IPS-18a (cell line): ENCODE data around the gene MED27.
"Not testable (repeated sequence)": the region's sequence is repeated elsewhere in the genome, so short reads cannot be mapped to it uniquely, and the experiment has no call there.

ENCODE experiments used
- H3K27ac ChIP-seq: one replicate; pipeline ENCODE4 v1.5.1; 2013; ENCODE audit warnings: low read length
- H3K27me3 ChIP-seq: one replicate; pipeline ENCODE4 v1.6.1; 2013; ENCODE audit warnings: mild to moderate bottlenecking, low read length; ENCODE audit not compliant: control insufficient read depth, insufficient read depth
- H3K36me3 ChIP-seq: one replicate; pipeline ENCODE4 v1.6.1; 2013; ENCODE audit warnings: low read depth, low read length; ENCODE audit not compliant: control insufficient read depth
- H3K4me1 ChIP-seq: one replicate; pipeline ENCODE4 v1.6.1; 2013; ENCODE audit warnings: low read depth, low read length; ENCODE audit not compliant: control insufficient read depth
- H3K4me3 ChIP-seq: one replicate; pipeline ENCODE4 v1.5.1; 2013; ENCODE audit warnings: low read length
- H3K9ac ChIP-seq: one replicate; pipeline ENCODE4 v1.6.1; 2013; ENCODE audit warnings: mild to moderate bottlenecking, low read length, moderate library complexity
- H3K9me3 ChIP-seq: one replicate; pipeline ENCODE4 v1.6.1; 2013; ENCODE audit warnings: low read depth, low read length; ENCODE audit not compliant: control insufficient read depth

The MED27 gene

DNA sequence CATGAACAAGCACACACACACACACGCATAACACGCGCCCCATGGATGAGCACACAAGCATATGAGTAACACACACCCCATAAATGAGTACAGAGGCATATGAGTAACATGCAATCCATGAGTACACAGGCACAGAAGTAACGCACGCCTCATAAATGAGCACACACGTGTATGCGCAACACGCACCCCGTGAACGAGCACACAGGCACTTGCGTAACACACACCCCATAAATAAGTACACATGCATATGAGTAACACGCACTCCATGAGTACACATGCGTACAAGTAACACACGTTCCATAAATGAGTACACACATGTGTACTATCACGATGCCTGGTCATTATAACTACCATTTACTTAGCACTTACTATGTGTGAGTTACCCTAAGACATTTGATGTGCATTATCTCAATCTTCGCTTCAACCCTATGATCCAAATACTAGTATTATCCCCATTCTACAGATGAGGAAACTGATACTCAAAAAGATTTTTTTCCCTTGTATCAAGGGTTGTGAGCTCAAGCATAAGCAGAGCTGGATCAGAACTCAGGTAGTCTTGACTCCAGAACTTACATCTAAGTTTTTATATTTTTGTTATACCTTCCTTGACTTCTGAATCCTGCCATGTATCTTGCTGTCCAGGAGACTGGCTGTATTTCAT, 7.7 kb downstream of the MED27 start:
- Histone ChIP-seq H3K9ac (no peak overlapping the region), H3K4me3 (no peak overlapping the region), H3K27ac (no peak overlapping the region), H3K36me3 (peaks cover 19% of the 10 kb centered on the region), H3K9me3 (no peaks in the 10 kb centered on the region), H3K4me1 (no peaks in the 10 kb centered on the region), H3K27me3 (no peaks in the 10 kb centered on the region)

DNA sequence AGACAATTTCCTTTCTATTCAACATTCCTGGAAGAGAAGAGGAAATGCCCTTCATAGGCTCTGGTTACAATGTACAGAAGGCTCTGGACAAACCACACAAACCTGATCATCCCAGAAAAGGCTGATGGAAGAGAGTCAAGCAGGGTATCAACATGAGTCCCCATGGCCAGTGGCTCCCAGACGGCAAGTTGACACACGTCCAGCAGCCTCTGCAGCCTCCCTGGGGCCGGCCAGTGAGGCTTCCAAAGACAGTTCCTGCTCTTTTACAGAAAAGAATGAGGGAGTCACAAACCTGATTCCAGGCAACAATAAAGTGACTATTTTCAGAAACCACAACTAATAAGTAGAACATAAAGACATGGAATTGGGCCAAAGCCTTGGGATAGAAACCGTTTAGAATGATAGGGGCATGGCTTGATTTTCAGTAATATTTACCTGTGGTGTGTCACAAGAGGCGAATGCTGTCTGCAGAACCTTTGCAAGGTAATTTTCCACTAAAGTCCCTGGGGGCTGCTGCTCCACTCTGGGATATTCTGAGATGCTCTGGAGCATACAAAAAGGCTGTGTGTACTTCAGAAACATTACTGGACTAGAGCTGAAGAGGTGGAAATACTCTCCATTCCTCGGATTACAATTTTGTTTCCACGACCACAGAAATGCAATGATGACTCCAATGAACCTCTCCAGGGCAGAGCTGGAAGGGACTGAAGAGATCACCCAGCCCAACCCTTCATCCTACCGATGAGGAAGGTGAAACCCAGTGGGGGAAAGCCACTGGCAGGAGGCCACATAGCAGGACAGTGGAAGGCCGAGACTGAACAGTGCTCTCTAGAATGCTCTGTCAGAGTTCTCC, 10.4 kb downstream of the MED27 start:
- H3K9ac ChIP-seq: no peak overlapping the region
- no peaks in the 10 kb centered on the region for H3K4me1 ChIP-seq
- H3K9me3 ChIP-seq: no peaks in the 10 kb centered on the region
- no peaks in the 10 kb centered on the region for H3K27me3 ChIP-seq
- no peak overlapping the region for H3K27ac ChIP-seq
- H3K4me3 ChIP-seq: no peak overlapping the region
- peaks cover 3% of the 10 kb centered on the region for H3K36me3 ChIP-seq

DNA sequence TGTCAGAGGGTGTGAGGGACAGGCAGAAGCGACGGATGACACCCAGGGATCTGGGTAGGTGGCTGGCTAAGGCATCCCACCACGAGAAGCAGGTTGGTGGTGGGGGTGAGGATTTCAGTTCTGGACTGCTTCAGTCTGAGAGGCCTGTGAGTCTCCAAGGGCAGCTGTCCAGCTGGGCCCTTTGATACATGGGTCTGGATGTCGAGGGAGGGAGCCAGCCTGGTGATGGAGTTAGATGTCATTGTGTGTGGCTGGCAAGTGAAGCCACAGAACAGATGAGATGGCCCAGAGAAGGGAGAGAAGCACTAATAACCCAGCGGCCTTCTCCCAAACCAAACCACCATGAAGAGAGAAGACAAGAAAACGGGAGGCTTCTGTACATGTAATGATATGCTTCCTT, 11.1 kb downstream of the MED27 start:
- Histone ChIP-seq H3K36me3 (peaks cover 3% of the 10 kb centered on the region), H3K27ac (no peak overlapping the region), H3K9ac (no peak overlapping the region), H3K9me3 (no peaks in the 10 kb centered on the region), H3K4me1 (no peaks in the 10 kb centered on the region), H3K27me3 (no peaks in the 10 kb centered on the region), H3K4me3 (no peak overlapping the region)

DNA sequence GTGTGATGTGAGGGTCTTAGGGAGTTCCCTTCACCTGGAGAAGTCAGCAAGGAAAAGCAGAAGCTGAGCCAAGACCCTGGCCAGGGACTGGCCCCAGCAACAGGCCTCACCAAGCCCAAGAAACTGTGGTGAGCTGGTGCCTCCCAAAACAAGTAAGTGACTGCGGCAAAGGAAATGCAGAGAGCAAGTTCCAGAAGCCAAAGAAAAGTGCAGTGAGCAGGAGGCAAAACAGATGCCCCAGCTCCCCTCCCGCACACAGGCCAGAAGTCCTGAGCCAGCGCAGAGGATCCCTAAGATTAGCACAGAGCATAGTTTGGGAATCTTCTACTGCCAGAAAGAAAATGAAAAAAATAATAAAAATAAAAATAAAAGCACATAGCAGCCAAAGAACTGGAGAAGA, 13.2 kb downstream of the MED27 start:
- H3K4me3 ChIP-seq: no peak overlapping the region
- no peaks in the 10 kb centered on the region for H3K9me3 ChIP-seq
- H3K4me1 ChIP-seq: no peaks in the 10 kb centered on the region
- H3K27ac ChIP-seq: no peak overlapping the region
- H3K36me3 ChIP-seq: peaks cover 3% of the 10 kb centered on the region
- H3K27me3 ChIP-seq: no peaks in the 10 kb centered on the region
- no peak overlapping the region for H3K9ac ChIP-seq

DNA sequence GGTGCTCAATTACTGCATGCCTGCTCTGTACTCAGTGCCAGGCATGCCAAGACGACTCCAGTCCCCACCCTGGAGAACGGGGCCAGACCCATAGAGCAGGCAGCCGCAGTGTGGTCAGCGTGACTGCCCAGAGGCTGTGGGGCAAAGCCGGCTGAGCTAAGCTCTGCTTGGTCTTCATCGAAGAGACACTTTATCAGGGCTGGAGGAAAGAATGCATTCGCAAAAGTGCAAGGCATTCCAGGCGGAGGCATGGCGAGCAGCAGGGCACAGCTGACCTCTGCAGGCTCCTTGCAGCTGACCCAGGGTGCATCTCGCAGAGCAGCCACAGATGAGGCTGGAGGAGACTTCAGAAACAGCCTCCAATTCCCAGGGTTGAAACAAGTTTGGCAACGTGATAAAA, 13.6 kb downstream of the MED27 start:
- no peaks in the 10 kb centered on the region for H3K27me3 ChIP-seq
- H3K9me3 ChIP-seq: no peaks in the 10 kb centered on the region
- H3K4me1 ChIP-seq: no peaks in the 10 kb centered on the region
- H3K27ac ChIP-seq: no peak overlapping the region
- H3K4me3 ChIP-seq: no peak overlapping the region
- H3K9ac ChIP-seq: no peak overlapping the region
- H3K36me3 ChIP-seq: peaks cover 3% of the 10 kb centered on the region

DNA sequence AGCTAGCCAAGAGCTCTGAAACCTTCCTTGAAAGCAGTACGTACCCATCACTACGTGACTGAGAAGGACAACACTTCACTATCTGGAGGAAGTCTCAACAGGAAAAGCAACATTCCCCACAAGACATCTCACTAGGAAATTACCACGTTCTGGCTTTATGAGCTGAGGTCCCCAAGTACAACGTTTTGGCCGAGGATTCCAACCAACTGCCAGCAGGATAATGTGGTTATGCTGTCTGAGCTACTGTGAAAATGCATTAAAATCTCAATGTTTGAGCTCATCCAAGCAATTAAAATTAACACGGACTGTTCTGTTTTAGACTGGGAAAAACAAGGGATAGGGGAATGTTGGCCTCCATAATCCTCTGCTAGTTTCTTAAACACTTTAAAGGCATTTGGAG, 16.4 kb downstream of the MED27 start:
- Histone ChIP-seq H3K4me1 (no peaks in the 10 kb centered on the region), H3K27me3 (no peaks in the 10 kb centered on the region), H3K36me3 (no peaks in the 10 kb centered on the region), H3K9me3 (no peaks in the 10 kb centered on the region), H3K9ac (no peak overlapping the region), H3K4me3 (no peak overlapping the region), H3K27ac (no peak overlapping the region)

DNA sequence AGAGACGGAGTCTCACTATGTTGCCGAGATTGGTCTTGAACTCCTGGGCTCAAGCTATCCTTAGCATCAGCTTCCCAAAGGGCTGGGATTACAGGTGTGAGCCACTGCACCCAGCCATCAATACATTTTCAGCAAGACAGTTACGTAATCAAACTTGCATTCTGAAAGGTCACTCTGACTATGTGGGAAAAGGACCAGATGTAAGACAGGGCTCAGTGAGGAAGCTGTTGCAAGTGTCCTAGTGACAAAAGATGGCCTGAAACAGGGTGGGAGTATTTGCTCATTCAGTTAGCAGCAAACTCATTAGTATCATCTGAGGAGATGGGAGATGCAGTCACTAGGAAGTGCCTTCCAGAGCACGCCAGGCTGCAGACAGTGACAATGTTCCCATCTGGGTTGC, 16.9 kb downstream of the MED27 start:
- H3K27me3 ChIP-seq: no peaks in the 10 kb centered on the region
- no peak overlapping the region for H3K27ac ChIP-seq
- no peaks in the 10 kb centered on the region for H3K4me1 ChIP-seq
- no peaks in the 10 kb centered on the region for H3K36me3 ChIP-seq
- H3K9me3 ChIP-seq: no peaks in the 10 kb centered on the region
- H3K4me3 ChIP-seq: no peak overlapping the region
- no peak overlapping the region for H3K9ac ChIP-seq

DNA sequence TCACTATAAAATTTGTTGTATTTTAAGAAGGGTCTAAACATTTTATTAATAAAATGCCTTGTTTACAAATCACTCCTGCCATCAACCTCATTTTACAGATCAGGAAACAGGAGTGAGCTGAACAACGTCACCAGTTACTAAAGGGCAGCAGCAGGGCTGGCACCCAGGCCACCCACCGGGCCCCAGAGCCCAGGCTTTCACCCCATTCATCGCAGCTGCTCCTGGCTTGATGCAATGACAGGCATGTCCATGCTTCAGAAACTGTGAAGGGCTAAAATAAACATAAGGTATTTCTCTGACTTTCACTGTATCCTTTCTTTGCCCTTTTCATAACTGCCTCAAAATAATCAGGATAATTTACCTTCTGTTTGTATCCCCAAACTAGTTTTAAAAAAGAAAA, 18.1 kb downstream of the MED27 start:
- H3K9me3 ChIP-seq: no peaks in the 10 kb centered on the region

DNA sequence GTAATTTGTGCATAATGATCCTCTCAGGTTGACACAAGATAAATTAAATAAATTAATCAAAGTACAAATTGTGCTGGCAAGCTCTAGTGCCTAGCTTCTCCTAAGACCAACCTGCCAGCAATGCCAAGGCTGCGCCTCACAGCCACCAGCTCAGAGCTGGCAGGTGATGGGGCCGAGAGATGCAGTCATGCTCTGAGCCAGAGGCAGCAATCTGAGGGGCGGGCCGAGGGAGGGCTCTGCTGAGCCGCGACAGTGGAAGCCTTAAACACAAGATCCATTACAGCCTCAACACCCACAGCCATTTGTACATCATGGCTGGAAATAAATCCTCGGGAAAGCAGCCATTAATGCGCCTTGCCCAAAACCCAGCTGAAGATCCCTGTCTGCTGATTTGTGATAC, 20.3 kb downstream of the MED27 start:
- peaks cover 6% of the 10 kb centered on the region for H3K4me1 ChIP-seq
- no peak overlapping the region for H3K4me3 ChIP-seq
- H3K27ac ChIP-seq: no peak overlapping the region
- no peaks in the 10 kb centered on the region for H3K9me3 ChIP-seq
- H3K9ac ChIP-seq: no peak overlapping the region
- H3K36me3 ChIP-seq: no peaks in the 10 kb centered on the region
- H3K27me3 ChIP-seq: no peaks in the 10 kb centered on the region

More for the DNA sequence above, 18.1 kb downstream of the MED27 start:
- Histone ChIP-seq H3K4me3 (no peak overlapping the region), H3K27me3 (no peaks in the 10 kb centered on the region), H3K4me1 (no peaks in the 10 kb centered on the region), H3K36me3 (no peaks in the 10 kb centered on the region), H3K27ac (no peak overlapping the region), H3K9ac (no peak overlapping the region)

DNA sequence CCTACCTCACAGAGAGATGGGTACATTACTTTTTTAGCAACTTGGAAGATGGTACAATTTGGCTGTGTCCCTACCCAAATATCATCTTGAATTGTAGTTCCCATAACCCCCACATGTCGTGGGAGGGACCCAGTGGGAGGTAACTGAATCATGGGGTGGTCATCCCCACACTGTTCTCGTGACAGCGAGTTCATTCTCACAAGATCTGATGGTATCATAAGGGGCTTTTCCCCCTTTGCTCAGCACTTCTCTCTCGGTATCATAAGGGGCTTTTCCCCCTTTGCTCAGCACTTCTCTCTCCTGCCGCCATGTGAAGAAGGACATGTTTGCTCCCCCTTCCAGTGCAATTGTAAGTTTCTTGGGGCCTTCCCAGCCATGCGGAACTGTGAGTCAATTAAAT, 21.4 kb downstream of the MED27 start:
- not testable (repeated sequence) for H3K27ac ChIP-seq, H3K4me3 ChIP-seq, H3K4me1 ChIP-seq, H3K9me3 ChIP-seq, H3K36me3 ChIP-seq, H3K9ac ChIP-seq, H3K27me3 ChIP-seq

DNA sequence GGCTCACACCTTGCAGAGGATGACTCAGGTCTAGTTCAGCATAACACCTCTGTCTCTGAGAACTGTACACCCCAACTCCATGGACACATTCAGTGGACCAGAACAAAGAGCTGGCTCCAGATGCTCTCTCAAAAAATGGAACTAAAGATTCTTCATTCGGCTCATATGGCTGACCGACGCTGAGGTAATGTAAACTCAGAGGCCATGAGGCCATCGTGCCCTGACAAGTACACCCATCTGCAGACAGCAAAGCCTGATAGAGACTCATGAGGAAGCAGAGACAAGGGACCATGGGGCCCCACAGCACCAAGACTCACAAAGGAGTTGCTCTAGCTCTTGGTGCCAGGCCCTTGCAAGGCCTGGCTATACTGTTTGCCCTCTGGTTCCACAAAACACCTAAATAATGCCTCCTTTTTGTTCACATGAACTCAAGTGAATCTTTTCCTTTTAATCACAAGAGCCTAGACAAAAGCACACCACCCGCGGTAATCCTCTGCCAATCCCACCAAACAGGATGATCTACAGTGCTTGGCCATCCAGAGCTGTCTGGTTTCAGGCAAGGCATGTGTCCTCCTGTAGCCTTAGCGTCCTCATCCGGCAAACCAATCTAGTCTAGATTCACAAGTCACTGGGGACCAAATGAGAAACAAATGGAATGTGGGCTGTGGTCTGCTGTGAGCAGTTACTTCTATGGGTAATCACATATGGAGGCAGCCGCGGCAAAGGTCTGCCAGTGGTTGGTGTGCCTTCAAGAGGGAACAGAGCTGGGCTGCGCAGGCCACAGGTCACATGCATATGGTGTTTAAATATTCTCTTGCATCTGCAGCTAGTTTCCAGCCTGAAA, 22.7 kb downstream of the MED27 start:
- Histone ChIP-seq H3K36me3 (no peaks in the 10 kb centered on the region), H3K4me1 (peaks cover 9% of the 10 kb centered on the region), H3K27ac (no peak overlapping the region), H3K9ac (no peak overlapping the region), H3K27me3 (no peaks in the 10 kb centered on the region), H3K9me3 (no peaks in the 10 kb centered on the region), H3K4me3 (no peak overlapping the region)
